ENCODE measurements around the gene EFL1.

Gene EFL1

DNA sequence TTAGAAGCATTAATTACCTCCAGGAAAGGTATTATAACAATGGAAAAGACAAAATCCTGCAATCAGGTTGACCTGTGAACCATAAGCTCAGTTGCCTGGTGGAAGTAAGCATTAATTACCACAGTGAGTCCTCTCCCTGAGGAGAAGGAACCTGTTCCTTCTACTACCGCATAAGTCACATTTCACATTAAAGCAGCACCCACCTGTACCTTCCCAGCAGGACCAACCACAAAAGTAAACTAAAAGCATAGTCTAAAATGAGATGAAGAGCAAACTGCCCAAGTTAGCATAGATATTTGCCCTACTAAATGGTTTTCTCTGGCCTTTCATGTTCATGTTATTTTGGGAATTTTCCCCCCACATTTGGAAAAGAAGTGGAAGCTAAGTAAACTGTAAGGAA, 78.2 kb downstream of the EFL1 start:
- no peaks in the 10 kb centered on the region for H3F3A ChIP-seq (ENCODE audit: insufficient read depth, low read length)
- TF ChIP-seq, protein P1, sequence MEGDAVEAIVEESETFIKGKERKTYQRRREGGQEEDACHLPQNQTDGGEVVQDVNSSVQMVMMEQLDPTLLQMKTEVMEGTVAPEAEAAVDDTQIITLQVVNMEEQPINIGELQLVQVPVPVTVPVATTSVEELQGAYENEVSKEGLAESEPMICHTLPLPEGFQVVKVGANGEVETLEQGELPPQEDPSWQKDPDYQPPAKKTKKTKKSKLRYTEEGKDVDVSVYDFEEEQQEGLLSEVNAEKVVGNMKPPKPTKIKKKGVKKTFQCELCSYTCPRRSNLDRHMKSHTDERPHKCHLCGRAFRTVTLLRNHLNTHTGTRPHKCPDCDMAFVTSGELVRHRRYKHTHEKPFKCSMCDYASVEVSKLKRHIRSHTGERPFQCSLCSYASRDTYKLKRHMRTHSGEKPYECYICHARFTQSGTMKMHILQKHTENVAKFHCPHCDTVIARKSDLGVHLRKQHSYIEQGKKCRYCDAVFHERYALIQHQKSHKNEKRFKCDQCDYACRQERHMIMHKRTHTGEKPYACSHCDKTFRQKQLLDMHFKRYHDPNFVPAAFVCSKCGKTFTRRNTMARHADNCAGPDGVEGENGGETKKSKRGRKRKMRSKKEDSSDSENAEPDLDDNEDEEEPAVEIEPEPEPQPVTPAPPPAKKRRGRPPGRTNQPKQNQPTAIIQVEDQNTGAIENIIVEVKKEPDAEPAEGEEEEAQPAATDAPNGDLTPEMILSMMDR (IDR thresholded peaks at IDR 0.05; ENCODE audit: low read length) = no peak
- no peak for TF ChIP-seq EZH2 (IDR thresholded peaks at IDR 0.05; ENCODE audit: borderline replicate concordance, low read length)
- H3K9ac ChIP-seq (ENCODE audit: low read length) = no peak overlapping the region
- no peak overlapping the region for H3K4me2 ChIP-seq (ENCODE audit: low read length)
- H3K4me1 ChIP-seq (ENCODE audit: insufficient read depth, low read length, severe bottlenecking) = no peaks in the 10 kb centered on the region
- no peak overlapping the region for H3K27ac ChIP-seq (ENCODE audit: low read depth, low read length, poor library complexity, severe bottlenecking)
- no peaks in the 10 kb centered on the region for H3K9me3 ChIP-seq (ENCODE audit: low read length)
- H3K79me2 ChIP-seq (ENCODE audit: insufficient read depth, low read length) = no peaks in the 10 kb centered on the region
- no peaks in the 10 kb centered on the region for H3K27me3 ChIP-seq (ENCODE audit: insufficient read depth, low read length)
- H3K4me3 ChIP-seq (ENCODE audit: low read depth, low read length, poor library complexity, severe bottlenecking) = no peak overlapping the region
- no peaks in the 10 kb centered on the region for H3K36me3 ChIP-seq (ENCODE audit: insufficient read depth, low read length)
- H4K20me1 ChIP-seq (ENCODE audit: insufficient read depth, low read length) = no peaks in the 10 kb centered on the region
- H2AFZ ChIP-seq (ENCODE audit: low read length) = no peak overlapping the region
- H3K9me2 ChIP-seq (ENCODE audit: low read depth, low read length) = no peaks in the 10 kb centered on the region

DNA sequence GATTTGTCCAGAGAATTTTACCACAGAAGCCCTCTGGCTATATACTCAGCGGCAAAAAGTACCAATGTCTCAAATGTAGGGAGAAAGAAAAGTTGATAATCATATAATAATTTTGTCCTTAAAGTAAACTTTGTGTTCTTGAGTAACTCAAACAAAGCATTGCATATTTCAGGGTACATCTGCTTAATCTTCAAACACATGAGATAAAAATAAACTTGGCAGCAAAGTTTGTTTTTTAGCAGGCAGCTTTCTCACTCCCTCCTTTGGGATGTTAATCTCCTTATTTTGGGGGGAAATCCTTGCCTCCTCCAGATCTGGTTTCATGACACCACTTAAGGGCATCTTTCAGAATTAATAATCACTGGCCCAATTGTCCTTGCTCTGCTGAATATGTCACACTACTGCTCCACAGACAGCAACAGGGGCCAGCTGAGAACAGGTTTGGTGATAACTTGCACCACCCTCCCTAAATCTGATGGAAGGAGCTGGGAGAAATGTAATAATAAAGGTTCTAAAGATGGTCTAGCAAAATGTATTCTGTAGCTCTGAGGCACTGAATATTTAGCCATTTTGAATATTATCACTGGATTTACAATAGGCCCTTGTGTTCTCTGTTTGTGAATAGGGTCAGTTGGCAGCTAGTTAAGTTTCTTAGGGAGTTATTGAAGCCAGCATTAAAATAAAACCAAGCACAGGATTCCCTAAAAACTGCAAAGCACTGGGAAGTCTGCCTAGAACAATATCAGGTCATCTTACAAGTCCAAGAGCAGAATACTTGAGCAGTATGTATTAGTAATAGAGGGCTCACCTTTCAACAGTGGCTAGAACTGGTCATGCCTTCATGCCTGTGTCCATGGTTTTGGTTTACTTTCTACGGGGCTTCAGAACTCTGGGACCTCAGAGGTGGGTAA, 79.2 kb downstream of the EFL1 start:
- no peak overlapping the region for H3K27ac ChIP-seq (ENCODE audit: low read depth, low read length, poor library complexity, severe bottlenecking)
- H3K9me3 ChIP-seq (ENCODE audit: low read length) = no peaks in the 10 kb centered on the region
- H3K4me2 ChIP-seq (ENCODE audit: low read length) = no peak overlapping the region
- no peak overlapping the region for H2AFZ ChIP-seq (ENCODE audit: low read length)
- H3K4me3 ChIP-seq (ENCODE audit: low read depth, low read length, poor library complexity, severe bottlenecking) = no peak overlapping the region
- no peaks in the 10 kb centered on the region for H3K9me2 ChIP-seq (ENCODE audit: low read depth, low read length)
- no peaks in the 10 kb centered on the region for H3F3A ChIP-seq (ENCODE audit: insufficient read depth, low read length)
- TF ChIP-seq EZH2 (IDR thresholded peaks at IDR 0.05; ENCODE audit: borderline replicate concordance, low read length) = no peak
- H3K9ac ChIP-seq (ENCODE audit: low read length) = no peak overlapping the region
- no peaks in the 10 kb centered on the region for H3K36me3 ChIP-seq (ENCODE audit: insufficient read depth, low read length)
- no peaks in the 10 kb centered on the region for H4K20me1 ChIP-seq (ENCODE audit: insufficient read depth, low read length)
- no peaks in the 10 kb centered on the region for H3K27me3 ChIP-seq (ENCODE audit: insufficient read depth, low read length)
- no peaks in the 10 kb centered on the region for H3K4me1 ChIP-seq (ENCODE audit: insufficient read depth, low read length, severe bottlenecking)
- H3K79me2 ChIP-seq (ENCODE audit: insufficient read depth, low read length) = no peaks in the 10 kb centered on the region

DNA sequence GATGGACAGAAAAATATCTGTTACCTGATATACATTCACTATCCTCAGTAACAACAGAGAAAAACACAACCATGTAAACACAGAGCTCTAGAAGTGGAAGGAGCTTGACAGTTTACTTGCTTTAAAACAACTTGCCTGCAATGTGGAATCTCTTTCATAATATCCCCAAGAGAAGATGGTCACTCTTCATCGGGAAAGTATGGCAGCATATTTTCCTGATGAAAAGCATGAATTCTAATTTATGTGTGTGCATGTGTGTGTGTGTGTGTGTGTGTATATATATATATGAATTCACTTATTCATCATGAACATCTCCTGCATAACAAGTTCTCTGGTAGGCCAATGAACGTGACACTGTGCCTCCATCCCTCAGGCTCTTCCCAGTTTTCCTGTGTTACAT, 81.2 kb downstream of the EFL1 start:
- no peak overlapping the region for H3K4me3 ChIP-seq (ENCODE audit: low read depth, low read length, poor library complexity, severe bottlenecking)
- TF ChIP-seq EZH2 (IDR thresholded peaks at IDR 0.05; ENCODE audit: borderline replicate concordance, low read length) = no peak
- TF ChIP-seq, protein P1 (IDR thresholded peaks at IDR 0.05; ENCODE audit: low read length) = no peak
- H3F3A ChIP-seq (ENCODE audit: insufficient read depth, low read length) = no peaks in the 10 kb centered on the region
- H3K36me3 ChIP-seq (ENCODE audit: insufficient read depth, low read length) = no peaks in the 10 kb centered on the region; the same call in 1 of the 2 replicates
- no peaks in the 10 kb centered on the region for H3K27me3 ChIP-seq (ENCODE audit: insufficient read depth, low read length)
- H3K79me2 ChIP-seq (ENCODE audit: insufficient read depth, low read length) = no peaks in the 10 kb centered on the region
- H3K9ac ChIP-seq (ENCODE audit: low read length) = no peak overlapping the region
- H3K4me1 ChIP-seq (ENCODE audit: insufficient read depth, low read length, severe bottlenecking) = no peaks in the 10 kb centered on the region
- no peaks in the 10 kb centered on the region for H3K9me2 ChIP-seq (ENCODE audit: low read depth, low read length)
- no peaks in the 10 kb centered on the region for H3K9me3 ChIP-seq (ENCODE audit: low read length)
- H3K27ac ChIP-seq (ENCODE audit: low read depth, low read length, poor library complexity, severe bottlenecking) = no peak overlapping the region
- H3K4me2 ChIP-seq (ENCODE audit: low read length) = no peak overlapping the region
- H2AFZ ChIP-seq (ENCODE audit: low read length) = no peak overlapping the region
- H4K20me1 ChIP-seq (ENCODE audit: insufficient read depth, low read length) = no peaks in the 10 kb centered on the region

Measured in OCI-LY1 (cell line).